Neural cell (in vitro differentiated cells): ENCODE data around the gene RNU6-1. TPM values are rescaled to one million over a fixed set of nuclear protein-coding genes. Genes with fewer than 3 reads are reported as not detected.

Source experiments
- H2AFZ ChIP-seq: fragments of 200-600, 300-800 bp; sonication (generic), shearing (Covaris generic); 2 replicates; pipeline ENCODE4 v1.6.0; 2014; ENCODE audit warnings: low read depth, mild to moderate bottlenecking, antibody characterized with exemption, low read length, moderate library complexity
- H3F3A ChIP-seq: fragments of 200-600 bp; shearing (Covaris generic); 2 replicates; pipeline ENCODE4 v1.6.1; 2016; ENCODE audit warnings: mild to moderate bottlenecking, moderate library complexity, mixed read lengths, antibody characterized with exemption, low read length; ENCODE audit not compliant: insufficient read depth, poor library complexity, severe bottlenecking
- H3K27ac ChIP-seq: fragments of 200-600, 300-800 bp; sonication (generic), shearing (Covaris generic); 2 replicates; pipeline ENCODE4 v1.5.1; 2014; ENCODE audit warnings: mild to moderate bottlenecking, low read length, moderate library complexity
- H3K27me3 ChIP-seq: fragments of 300-800, 200-600 bp; sonication (generic), shearing (Covaris generic); 2 replicates; pipeline ENCODE4 v1.6.0; 2014; ENCODE audit warnings: mild to moderate bottlenecking, low read depth, low read length, moderate library complexity; ENCODE audit not compliant: insufficient read depth
- H3K36me3 ChIP-seq: fragments of 300-800, 200-600 bp; sonication (generic), shearing (Covaris generic); 2 replicates; pipeline ENCODE4 v1.5.1; 2014; ENCODE audit warnings: mild to moderate bottlenecking, antibody characterized with exemption, low read length, moderate library complexity; ENCODE audit not compliant: insufficient read depth
- H3K4me2 ChIP-seq: fragments of 300-800, 200-600 bp; sonication (generic), shearing (Covaris generic); 2 replicates; pipeline ENCODE4 v1.6.0; 2014; ENCODE audit warnings: mild to moderate bottlenecking, low read length
- H3K4me3 ChIP-seq: fragments of 300-800, 200-600 bp; sonication (generic), shearing (Covaris generic); 2 replicates; pipeline ENCODE4 v1.5.1; 2014; ENCODE audit warnings: mild to moderate bottlenecking, low read length, moderate library complexity
- H3K79me2 ChIP-seq: fragments of 200-600 bp; shearing (Covaris generic); replicated peaks from 2 replicates; pipeline ENCODE4 v1.6.0; 2014; ENCODE audit warnings: mild to moderate bottlenecking, low read length, moderate library complexity; ENCODE audit not compliant: insufficient read depth
- H3K9ac ChIP-seq: fragments of 300-800, 200-600 bp; sonication (generic), shearing (Covaris generic); 2 replicates; pipeline ENCODE4 v1.6.1; 2016; ENCODE audit warnings: mild to moderate bottlenecking, low read length, mixed read lengths
- H3K9me2 ChIP-seq: fragments of 200-600 bp; shearing (Covaris generic); 2 replicates; pipeline ENCODE4 v1.6.1; 2016; ENCODE audit warnings: mild to moderate bottlenecking, low read length, mixed read lengths; ENCODE audit not compliant: insufficient read depth
- H3K9me3 ChIP-seq: fragments of 200-600, 300-800 bp; sonication (generic), shearing (Covaris generic); 2 replicates; pipeline ENCODE4 v1.6.1; 2016; ENCODE audit warnings: mild to moderate bottlenecking, mixed run types, low read length, moderate library complexity, mixed read lengths
- H4K20me1 ChIP-seq: fragments of 200-600 bp; shearing (Covaris generic); 2 replicates; pipeline ENCODE4 v1.6.1; 2016; ENCODE audit warnings: mild to moderate bottlenecking, mixed run types; ENCODE audit not compliant: insufficient read depth
- CTCF ChIP-seq: fragments of 450-650 bp; IDR thresholded peaks from 2 replicates; pipeline ENCODE4 v1.5.1; 2014; ENCODE audit warnings: antibody characterized with exemption, mild to moderate bottlenecking, moderate library complexity; ENCODE audit not compliant: poor library complexity, severe bottlenecking
- EP300 ChIP-seq: fragments of 450-650 bp; conservative IDR thresholded peaks from 2 replicates; pipeline ENCODE4 v1.6.1; 2014; ENCODE audit warnings: antibody characterized with exemption, mild to moderate bottlenecking, moderate library complexity; ENCODE audit not compliant: poor library complexity, severe bottlenecking
- EZH2 ChIP-seq: fragments of 200-600, 300-800 bp; shearing (Covaris generic), sonication (generic); IDR thresholded peaks from 2 replicates; pipeline ENCODE4 v1.6.1; 2014; ENCODE audit warnings: antibody characterized with exemption, low read length, borderline replicate concordance, mild to moderate bottlenecking; ENCODE audit not compliant: insufficient read depth, poor library complexity, severe bottlenecking
- MXI1 ChIP-seq: fragments of 450-650 bp; conservative IDR thresholded peaks from 2 replicates; pipeline ENCODE4 v1.6.1; 2014; ENCODE audit warnings: antibody characterized with exemption, mild to moderate bottlenecking; ENCODE audit not compliant: poor library complexity, severe bottlenecking
- POLR2AphosphoS5 ChIP-seq: IDR thresholded peaks from 2 replicates; pipeline ENCODE4 v1.6.1; 2012
- RAD21 ChIP-seq: fragments of 450-650 bp; conservative IDR thresholded peaks from 2 replicates; pipeline ENCODE4 v1.6.1; 2014; ENCODE audit warnings: antibody characterized with exemption, mild to moderate bottlenecking, moderate library complexity
- REST ChIP-seq: IDR thresholded peaks from 2 replicates; pipeline ENCODE4 v1.6.1; 2012; ENCODE audit warnings: borderline replicate concordance
- SMC3 ChIP-seq: fragments of 450-650 bp; conservative IDR thresholded peaks from 2 replicates; pipeline ENCODE4 v1.6.1; 2014; ENCODE audit warnings: antibody characterized with exemption, mild to moderate bottlenecking, moderate library complexity; ENCODE audit not compliant: poor library complexity
- TAF1 ChIP-seq: IDR thresholded peaks from 2 replicates; pipeline ENCODE4 v1.6.1; 2012; ENCODE audit warnings: low read depth
- polyA plus RNA-seq: library from polyadenylated mRNA; depleted of rRNA; stranded (reverse); fragments of >200 nt; gene quantifications from 2 replicates; pipeline ENCODE4 v1.2.3, GENCODE V29; 2014

Gene RNU6-1
- polyA plus RNA-seq, 1 donor from 2014 or later = not detected

- Histone ChIP-seq H3K36me3 (no peaks in the 10 kb centered on the region), H3K27me3 (peaks cover 3% of the 10 kb centered on the region), H3K4me3 (no peak overlapping the region), H3F3A (no peaks in the 10 kb centered on the region), H3K27ac (no peak overlapping the region), H3K4me2 (no peak overlapping the region), H4K20me1 (no peaks in the 10 kb centered on the region), H3K9ac (no peak overlapping the region), H3K9me2 (no peaks in the 10 kb centered on the region), H3K9me3 (no peaks in the 10 kb centered on the region), H3K79me2 (no peaks in the 10 kb centered on the region), H2AFZ (no peak overlapping the region)
- TF ChIP-seq EP300 = no peak
- TF ChIP-seq SMC3 = no peak
- TF ChIP-seq EZH2 = no peak
- no peak for TF ChIP-seq MXI1
- no peak for TF ChIP-seq CTCF
- no peak for TF ChIP-seq POLR2AphosphoS5
- no peak for TF ChIP-seq TAF1
- no peak for TF ChIP-seq RAD21
- no peak for TF ChIP-seq REST
These were observed 25.9 kb upstream of the RNU6-1 start for GRCh38 chr15:67865766-67866165.

- Histone ChIP-seq H2AFZ (no peak overlapping the region), H3K9me3 (no peaks in the 10 kb centered on the region), H3K9ac (no peak overlapping the region), H3K4me2 (no peak overlapping the region), H3K79me2 (no peaks in the 10 kb centered on the region), H3K9me2 (no peaks in the 10 kb centered on the region), H3K27ac (no peak overlapping the region), H3K4me3 (no peak overlapping the region), H3F3A (no peaks in the 10 kb centered on the region), H4K20me1 (no peaks in the 10 kb centered on the region), H3K27me3 (peaks cover 3% of the 10 kb centered on the region), H3K36me3 (no peaks in the 10 kb centered on the region)
- TF ChIP-seq SMC3 = no peak
- no peak for TF ChIP-seq MXI1
- TF ChIP-seq EP300 = no peak
- TF ChIP-seq REST = no peak
- TF ChIP-seq EZH2 = no peak
- TF ChIP-seq RAD21 = no peak
- no peak for TF ChIP-seq CTCF
- TF ChIP-seq POLR2AphosphoS5 = no peak
- no peak for TF ChIP-seq TAF1
These were observed 25.5 kb upstream of the RNU6-1 start for GRCh38 chr15:67865331-67865730.
